Neutrophil (primary cell): ENCODE data around the gene EDRF1.

Source experiments
- H3K27ac ChIP-seq: fragments of 200-600 bp; sonication (generic); 2 replicates; pipeline ENCODE4 v1.5.1; 2016; ENCODE audit warnings: mild to moderate bottlenecking, moderate library complexity
- H3K27me3 ChIP-seq: fragments of 200-600 bp; sonication (generic); 2 replicates; pipeline ENCODE4 v1.6.0; 2016; ENCODE audit warnings: mild to moderate bottlenecking
- H3K36me3 ChIP-seq: fragments of 200-600 bp; sonication (generic); 2 replicates; pipeline ENCODE4 v1.5.1; 2017
- H3K4me1 ChIP-seq, 2 experiments: fragments of 200-600 bp in 1 of 2; sonication (generic) in 1 of 2; 1 replicate in 1 of 2; 2 replicates in 1 of 2; pipeline versions ENCODE4 v1.5.1 to v1.6.1; 2013 to 2016; ENCODE audit warnings: low read depth in 1 of 2, low read length in 1 of 2, mild to moderate bottlenecking in 1 of 2, moderate library complexity in 1 of 2; ENCODE audit not compliant: control insufficient read depth in 1 of 2, insufficient read depth in 1 of 2
- H3K4me3 ChIP-seq, 2 experiments: fragments of 200-600 bp in 1 of 2; sonication (generic) in 1 of 2; 1 replicate in 1 of 2; 2 replicates in 1 of 2; pipeline ENCODE4 v1.5.1; 2013 to 2016; ENCODE audit warnings: low read depth in 1 of 2, low read length in 1 of 2, mild to moderate bottlenecking in 1 of 2, moderate library complexity in 1 of 2
- H3K9me3 ChIP-seq: fragments of 200-600 bp; sonication (generic); 2 replicates; pipeline ENCODE4 v1.5.1; 2016
- CTCF ChIP-seq: fragments of 200-600 bp; sonication (generic); IDR thresholded peaks from 2 replicates; pipeline ENCODE4 v1.5.1; 2016; ENCODE audit warnings: antibody characterized with exemption

EDRF1 gene

GRCh38 chr10:125788156-125789034, 68.9 kb downstream of the EDRF1 start:
- Histone ChIP-seq H3K4me3 (no peak overlapping the region), H3K9me3 (no peaks in the 10 kb centered on the region), H3K27me3 (no peaks in the 10 kb centered on the region), H3K4me1 (peaks cover 6 to 9% of the 10 kb centered on the region in 2 experiments), H3K36me3 (peaks cover 16% of the 10 kb centered on the region), H3K27ac (no peak overlapping the region)
- TF ChIP-seq CTCF = no peak

GRCh38 chr10:125792342-125793300, 73.1 kb downstream of the EDRF1 start:
- no peaks in the 10 kb centered on the region for H3K27me3 ChIP-seq
- no peak overlapping the region for H3K27ac ChIP-seq
- no peaks in the 10 kb centered on the region for H3K9me3 ChIP-seq
- H3K4me3 ChIP-seq = no peak overlapping the region
- H3K36me3 ChIP-seq = peaks cover 45% of the 10 kb centered on the region
- TF ChIP-seq CTCF = no peak
- peaks cover 6 to 9% of the 10 kb centered on the region in 2 experiments for H3K4me1 ChIP-seq

- Histone ChIP-seq H3K27me3 (no peaks in the 10 kb centered on the region), H3K27ac (no peak overlapping the region), H3K4me1 (no peaks in the 10 kb centered on the region), H3K4me3 (no peak overlapping the region), H3K36me3 (peaks cover 45% of the 10 kb centered on the region), H3K9me3 (no peaks in the 10 kb centered on the region)
- no peak for TF ChIP-seq CTCF
Observed at GRCh38 chr10:125795128-125795527, 75.6 kb downstream of the EDRF1 start.

- Histone ChIP-seq H3K4me3 (no peak overlapping the region), H3K27ac (no peak overlapping the region), H3K36me3 (peaks cover 45% of the 10 kb centered on the region), H3K27me3 (no peaks in the 10 kb centered on the region), H3K9me3 (no peaks in the 10 kb centered on the region), H3K4me1 (no peaks in the 10 kb centered on the region)
- no peak for TF ChIP-seq CTCF
Observed at GRCh38 chr10:125795637-125796190, 76.2 kb downstream of the EDRF1 start.

GRCh38 chr10:125797424-125797823, 77.9 kb downstream of the EDRF1 start:
- H3K36me3 ChIP-seq = peaks cover 36% of the 10 kb centered on the region
- no peak for TF ChIP-seq CTCF
- H3K27ac ChIP-seq = no peak overlapping the region

More at GRCh38 chr10:125797424-125797823, 77.9 kb downstream of the EDRF1 start:
- Histone ChIP-seq H3K27me3 (no peaks in the 10 kb centered on the region), H3K4me1 (no peaks in the 10 kb centered on the region), H3K9me3 (no peaks in the 10 kb centered on the region), H3K4me3 (no peak overlapping the region)
